Activated CD8-positive, alpha-beta T cell treated with anti-CD3 and anti-CD28 coated beads for 36 hours (primary cell): Measurements from ENCODE around the gene CCDC188. TPM values are rescaled to one million over a fixed set of nuclear protein-coding genes. Genes with fewer than 3 reads are reported as not detected.

ENCODE experiments used
- ATAC-seq: fragments of 200-7000 bp; cut with Tn5 transposase; one replicate; pipeline ENCODE4 v1.10.0; 2021; ENCODE audit warnings: mild to moderate bottlenecking, moderate library complexity
- CTCF ChIA-PET: fragments of 350-600 bp; sonication (Branson Sonifier 250); formaldehyde crosslinking; loops from one replicate; lab custom pipeline; 2021; ENCODE audit warnings: antibody characterized with exemption; lab: Charles Lee
- POLR2A ChIA-PET: fragments of 350-600 bp; sonication (Branson Sonifier 250); formaldehyde crosslinking; loops from one replicate; lab custom pipeline; 2021; ENCODE audit warnings: antibody characterized with exemption; lab: Charles Lee
- DNase-seq: peaks from one replicate; pipeline ENCODE4 v3.0.0-alpha.2; 2020
- H3K27ac Mint-ChIP-seq: one replicate; pipeline ENCODE4 v1.8.0; 2021; ENCODE audit warnings: mild to moderate bottlenecking, mixed read lengths
- H3K27me3 Mint-ChIP-seq: one replicate; pipeline ENCODE4 v1.8.0; 2021; ENCODE audit warnings: mixed read lengths
- H3K36me3 Mint-ChIP-seq: one replicate; pipeline ENCODE4 v1.8.0; 2021; ENCODE audit warnings: low read depth, mixed read lengths
- H3K4me1 Mint-ChIP-seq: one replicate; pipeline ENCODE4 v1.8.0; 2021; ENCODE audit warnings: low read depth, mixed read lengths
- H3K4me3 Mint-ChIP-seq: one replicate; pipeline ENCODE4 v1.8.0; 2021; ENCODE audit warnings: mild to moderate bottlenecking, moderate library complexity, mixed read lengths
- H3K9me3 Mint-ChIP-seq: one replicate; pipeline ENCODE4 v1.8.0; 2021; ENCODE audit warnings: mixed read lengths
- intact Hi-C: fragments of 100-400 bp; cut with micrococcal nuclease; formaldehyde crosslinking; loops from one replicate; pipeline ENCODE4 v1.10.0; 2022
- total RNA-seq, 2 experiments: library from RNA; stranded (reverse); gene quantifications; one replicate each; pipeline ENCODE4 v1.2.3, GENCODE V29; 2021
- TF ChIP-seq, protein P1 (sequence below): fragments of 200-600 bp; IDR thresholded peaks from one replicate; pipeline ENCODE4 v1.8.0; 2022; ENCODE audit warnings: antibody characterized with exemption, mild to moderate bottlenecking

CCDC188 gene
- total RNA-seq, 2 experiments from 2014 or later = not detected

DNA sequence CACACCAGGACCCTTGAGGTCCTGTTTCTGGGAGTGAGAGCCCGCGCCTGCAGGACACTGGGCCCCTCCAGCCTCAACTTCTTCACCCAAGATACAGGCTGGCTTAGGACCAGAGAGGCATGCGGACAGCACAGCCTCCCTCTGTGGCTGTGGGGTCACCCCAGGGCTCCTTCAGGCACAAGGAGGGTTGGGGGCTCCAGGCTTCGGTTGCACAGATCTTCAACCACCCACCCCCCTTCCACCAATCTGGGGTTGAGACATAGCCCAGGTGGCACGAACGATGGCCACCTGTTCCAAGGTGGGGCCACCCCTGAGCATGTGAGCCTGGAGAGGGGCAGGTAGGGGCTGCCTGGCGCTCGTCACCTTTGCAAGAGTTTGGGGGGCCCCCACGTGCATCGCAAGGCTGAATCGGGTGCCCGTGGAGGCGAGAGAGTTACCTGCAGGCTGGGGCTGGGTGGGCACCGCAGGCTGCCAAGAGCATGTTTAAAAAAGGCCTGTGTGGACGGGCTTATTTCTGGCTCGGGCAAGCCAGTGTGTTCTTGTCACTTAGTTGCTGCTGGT is 18.1 kb downstream of the CCDC188 start:
- POLR2A ChIA-PET = no interaction called here
- intact Hi-C loops = no loop called here
- Mint-ChIP-seq H3K27me3 (no peaks in the 10 kb centered on the region), H3K4me3 (peak overlapping the region; percentile 72), H3K9me3 (no peaks in the 10 kb centered on the region), H3K4me1 (peaks cover 53% of the 10 kb centered on the region), H3K27ac (no peak overlapping the region), H3K36me3 (peaks cover 5% of the 10 kb centered on the region)
- DNase-seq (no peak), ATAC-seq (no peak)
- CTCF ChIA-PET = no interaction called here
- TF ChIP-seq, protein P1, sequence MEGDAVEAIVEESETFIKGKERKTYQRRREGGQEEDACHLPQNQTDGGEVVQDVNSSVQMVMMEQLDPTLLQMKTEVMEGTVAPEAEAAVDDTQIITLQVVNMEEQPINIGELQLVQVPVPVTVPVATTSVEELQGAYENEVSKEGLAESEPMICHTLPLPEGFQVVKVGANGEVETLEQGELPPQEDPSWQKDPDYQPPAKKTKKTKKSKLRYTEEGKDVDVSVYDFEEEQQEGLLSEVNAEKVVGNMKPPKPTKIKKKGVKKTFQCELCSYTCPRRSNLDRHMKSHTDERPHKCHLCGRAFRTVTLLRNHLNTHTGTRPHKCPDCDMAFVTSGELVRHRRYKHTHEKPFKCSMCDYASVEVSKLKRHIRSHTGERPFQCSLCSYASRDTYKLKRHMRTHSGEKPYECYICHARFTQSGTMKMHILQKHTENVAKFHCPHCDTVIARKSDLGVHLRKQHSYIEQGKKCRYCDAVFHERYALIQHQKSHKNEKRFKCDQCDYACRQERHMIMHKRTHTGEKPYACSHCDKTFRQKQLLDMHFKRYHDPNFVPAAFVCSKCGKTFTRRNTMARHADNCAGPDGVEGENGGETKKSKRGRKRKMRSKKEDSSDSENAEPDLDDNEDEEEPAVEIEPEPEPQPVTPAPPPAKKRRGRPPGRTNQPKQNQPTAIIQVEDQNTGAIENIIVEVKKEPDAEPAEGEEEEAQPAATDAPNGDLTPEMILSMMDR = no peak

DNA sequence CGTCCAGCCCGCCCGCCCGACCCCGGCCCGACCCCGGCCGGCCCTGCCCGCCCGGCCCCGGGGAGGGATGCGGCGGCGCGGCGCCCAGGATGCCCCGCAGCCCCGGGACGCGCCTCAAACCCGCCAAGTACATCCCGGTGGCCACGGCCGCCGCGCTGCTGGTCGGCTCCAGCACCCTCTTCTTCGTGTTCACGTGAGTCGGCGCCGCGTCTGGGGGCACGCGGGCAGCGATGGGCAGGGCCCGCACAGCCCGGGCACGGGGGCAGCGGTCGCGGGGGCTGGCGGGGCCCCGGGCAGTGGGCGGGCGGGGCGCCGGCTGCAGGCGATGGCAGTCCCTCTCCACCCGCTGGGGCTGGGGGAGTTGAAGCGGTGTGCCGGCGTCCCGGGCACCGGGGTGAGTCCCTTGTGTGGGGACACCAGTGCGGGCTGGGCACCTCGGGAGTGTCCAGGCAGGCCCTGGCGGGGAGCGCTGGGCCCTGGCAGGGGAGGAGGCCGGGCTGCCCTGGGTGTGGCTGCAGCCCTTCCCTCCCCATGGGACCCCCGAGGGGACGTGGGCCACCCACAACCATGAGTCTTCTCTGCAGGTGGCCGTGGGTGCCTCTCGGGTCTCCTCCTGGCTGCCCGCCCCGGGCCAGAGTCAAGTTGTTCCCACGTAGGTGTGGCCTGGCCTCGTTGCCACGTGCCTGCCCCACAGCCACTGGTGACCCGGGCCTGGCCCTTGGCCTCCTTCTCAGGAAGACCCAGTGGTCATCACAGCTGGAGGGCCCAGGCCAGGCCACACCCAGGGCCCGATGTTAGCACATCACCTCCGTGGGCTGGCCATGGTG is 18.8 kb downstream of the CCDC188 start:
- peaks cover 8% of the 10 kb centered on the region for H3K36me3 Mint-ChIP-seq
- ATAC-seq = peak; percentile 12
- no peaks in the 10 kb centered on the region for H3K27me3 Mint-ChIP-seq
- peak overlapping the region; percentile 72 for H3K4me3 Mint-ChIP-seq
- H3K27ac Mint-ChIP-seq = no peak overlapping the region
- TF ChIP-seq, protein P1 = no peak
- no peaks in the 10 kb centered on the region for H3K9me3 Mint-ChIP-seq
- peak; percentile 32 for DNase-seq
- ChIA-PET POLR2A (no interaction called here), CTCF (no interaction called here)
- intact Hi-C loops = no loop called here
- peaks cover 48% of the 10 kb centered on the region for H3K4me1 Mint-ChIP-seq

DNA sequence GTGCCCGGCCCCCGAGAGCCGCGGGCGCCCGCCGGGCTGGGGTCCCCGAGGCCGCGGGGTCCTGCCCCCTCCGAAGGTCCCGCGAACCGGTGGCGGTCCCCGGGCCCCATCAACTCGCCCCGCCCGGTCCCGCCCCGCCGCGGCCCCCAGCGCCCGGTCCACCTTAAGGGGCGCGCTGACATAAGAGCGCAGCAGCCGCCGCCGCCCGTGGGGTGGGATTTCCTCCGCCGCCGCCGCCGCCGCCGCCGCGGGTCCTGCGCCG is 19.3 kb downstream of the CCDC188 start, which contains the start of gene ZDHHC8:
Gene ZDHHC8, plus strand, starts transcription at position 208 of the 262 bp plus-strand sequence. CDS start 144 bp downstream, outside the sequence.
- Mint-ChIP-seq H3K4me1 (peaks cover 48% of the 10 kb centered on the region), H3K9me3 (no peaks in the 10 kb centered on the region), H3K36me3 (peaks cover 12% of the 10 kb centered on the region), H3K27me3 (no peaks in the 10 kb centered on the region), H3K27ac (no peak within 1 kb of the TSS), H3K4me3 (peak within 1 kb of the TSS; percentile 72)
- ATAC-seq = peak; percentile 53
- POLR2A ChIA-PET = interaction anchor here (0.6 to 8.4 kb wide), 2 partner anchors 9 to 14 kb away, joined by 3 to 111 read pairs; partner anchors contain the start of genes RANBP1 and TRMT2A
- intact Hi-C loops = no loop called here
- peak; percentile 30 for DNase-seq
- TF ChIP-seq, protein P1 = no peak
- CTCF ChIA-PET = no interaction called here

DNA sequence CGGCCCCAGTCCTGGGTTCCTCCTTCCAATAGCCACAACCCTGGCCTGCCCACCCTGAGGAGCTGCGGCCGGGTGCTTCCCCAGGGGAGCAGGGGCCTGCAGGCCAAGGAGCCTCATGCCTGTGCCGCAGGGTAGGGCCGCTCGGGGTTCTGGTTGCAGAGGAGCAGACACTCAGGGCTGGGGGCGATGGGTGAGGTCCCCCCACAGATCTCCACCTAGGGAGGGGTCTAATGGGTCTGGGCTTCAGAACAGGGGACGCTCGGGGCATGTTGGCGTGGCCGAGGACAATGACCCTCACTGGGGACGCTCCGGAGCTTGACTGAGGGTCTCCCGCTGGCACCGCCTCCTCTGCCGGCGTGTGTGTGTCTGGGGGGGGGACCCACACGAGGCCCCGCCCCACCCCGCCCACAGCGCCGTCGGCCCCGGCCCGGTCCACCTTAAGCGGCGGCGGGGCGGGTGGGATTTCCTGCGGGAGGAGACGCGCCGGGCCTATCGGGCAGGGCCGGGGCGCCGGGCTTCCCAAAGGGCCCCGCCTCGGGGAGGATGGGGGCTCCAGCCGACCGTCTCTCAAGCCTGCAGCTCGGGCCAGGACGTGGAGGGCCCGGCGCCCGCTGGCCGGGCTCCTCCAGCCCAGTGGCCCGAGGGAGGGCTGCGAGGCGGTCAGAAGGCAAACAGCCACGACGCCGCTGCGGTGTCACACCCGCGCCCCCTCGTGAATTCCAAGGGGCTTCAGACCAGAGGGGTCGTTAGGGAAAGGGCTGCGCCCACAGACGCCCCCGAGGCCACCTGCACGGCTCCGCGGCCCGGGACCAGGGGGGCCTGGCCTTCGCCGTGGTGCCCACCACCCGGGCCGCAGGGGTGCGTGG is 19.9 kb downstream of the CCDC188 start:
- no peak overlapping the region for H3K27ac Mint-ChIP-seq
- H3K9me3 Mint-ChIP-seq = no peaks in the 10 kb centered on the region
- ATAC-seq (peak; percentile 37), DNase-seq (peak; percentile 72)
- TF ChIP-seq, protein P1 = no peak
- H3K36me3 Mint-ChIP-seq = peaks cover 17% of the 10 kb centered on the region
- intact Hi-C loops = no loop called here
- peak overlapping the region; percentile 46 for H3K4me3 Mint-ChIP-seq
- peaks cover 45% of the 10 kb centered on the region for H3K4me1 Mint-ChIP-seq
- POLR2A ChIA-PET = interaction anchor here (0.6 to 8.4 kb wide), 5 partner anchors 9 to 40 kb away, joined by 3 to 111 read pairs (median 3); partner anchors contain the start of genes RANBP1 and TRMT2A
- CTCF ChIA-PET = interaction anchor here (1.4 kb wide), 1 partner anchor 155 kb away, joined by 5 read pairs; no protein-coding TSS in a partner anchor
- no peaks in the 10 kb centered on the region for H3K27me3 Mint-ChIP-seq
